Measurements from ENCODE around the gene LPO. TPM values are rescaled to one million over a fixed set of nuclear protein-coding genes. Genes with fewer than 3 reads are reported as not detected.

The LPO gene
- total RNA-seq, 1 experiment from 2014 or later: not detected

- Histone ChIP-seq H3K27me3 (ENCODE audit: control insufficient read depth, insufficient read depth, low read length) (no peaks in the 10 kb centered on the region), H3K4me1 (ENCODE audit: control insufficient read depth, insufficient read depth, low read length) (no peaks in the 10 kb centered on the region), H3K36me3 (ENCODE audit: control insufficient read depth, insufficient read depth, low read length) (no peaks in the 10 kb centered on the region), H3K27ac (ENCODE audit: low read length) (no peak overlapping the region), H3K9me3 (ENCODE audit: control insufficient read depth, insufficient read depth, low read depth, low read length) (no peaks in the 10 kb centered on the region), H3K4me3 (ENCODE audit: low read depth in 2 of 2, low read length in 2 of 2) (no peak overlapping the region)
- DNase-seq (ENCODE audit: low read depth, low spot score) (no peak), ATAC-seq (no peak)
- CTCF ChIA-PET: interaction anchor here (0.5 kb wide), 1 partner anchor 10 kb away, joined by 3 read pairs; no protein-coding TSS in a partner anchor
- in situ Hi-C loops (cut with HindIII; ENCODE audit: low pct_unique_long_range_greater_than_20kb, low sequenced_read_pairs) (no loop called here), intact Hi-C loops (cut with micrococcal nuclease; ENCODE audit: unreplicated experiment) (no loop called here)
- no TSS peak for BruUV-seq (replicated peaks)
- TF ChIP-seq REST (IDR thresholded peaks at IDR 0.05; ENCODE audit: insufficient read depth in 1 of 2, low read depth in 2 of 2, low read length in 1 of 2): no peak
- TF ChIP-seq CTCF (IDR thresholded peaks at IDR 0.05): no peak
- TF ChIP-seq POLR2AphosphoS5 (IDR thresholded peaks at IDR 0.05; ENCODE audit: low read depth, low read length): no peak
- TF ChIP-seq SIN3A (IDR thresholded peaks at IDR 0.05; ENCODE audit: borderline replicate concordance, insufficient read depth, low read depth, low read length): no peak
- no peak for TF ChIP-seq TCF7L2 (IDR thresholded peaks at IDR 0.05; ENCODE audit: low read depth, low read length)
- POLR2A ChIA-PET: no interaction called here
These were observed 69.2 kb downstream of the LPO start for GRCh38 chr17:58307468-58308172.

GRCh38 chr17:58308173-58308984 lies 70.0 kb downstream of the LPO start:
- DNase-seq (ENCODE audit: low read depth, low spot score) (no peak), ATAC-seq (peak; percentile 61)
- Histone ChIP-seq H3K36me3 (ENCODE audit: control insufficient read depth, insufficient read depth, low read length) (no peaks in the 10 kb centered on the region), H3K4me1 (ENCODE audit: control insufficient read depth, insufficient read depth, low read length) (no peaks in the 10 kb centered on the region), H3K4me3 (ENCODE audit: low read depth in 2 of 2, low read length in 2 of 2) (no peak overlapping the region), H3K27ac (ENCODE audit: low read length) (no peak overlapping the region), H3K9me3 (ENCODE audit: control insufficient read depth, insufficient read depth, low read depth, low read length) (no peaks in the 10 kb centered on the region), H3K27me3 (ENCODE audit: control insufficient read depth, insufficient read depth, low read length) (no peaks in the 10 kb centered on the region)
- POLR2A ChIA-PET: no interaction called here
- in situ Hi-C loops (cut with HindIII; ENCODE audit: low pct_unique_long_range_greater_than_20kb, low sequenced_read_pairs): no loop called here
- TF ChIP-seq TCF7L2 (IDR thresholded peaks at IDR 0.05; ENCODE audit: low read depth, low read length) (no peak), POLR2AphosphoS5 (IDR thresholded peaks at IDR 0.05; ENCODE audit: low read depth, low read length) (no peak), CTCF (IDR thresholded peaks at IDR 0.05) (peak; percentile 62), REST (IDR thresholded peaks at IDR 0.05; ENCODE audit: insufficient read depth in 1 of 2, low read depth in 2 of 2, low read length in 1 of 2) (no peak), SIN3A (IDR thresholded peaks at IDR 0.05; ENCODE audit: borderline replicate concordance, insufficient read depth, low read depth, low read length) (no peak)
- CTCF ChIA-PET: interaction anchor here (0.5 kb wide), 1 partner anchor 9 kb away, joined by 3 read pairs; no protein-coding TSS in a partner anchor
- no TSS peak for BruUV-seq (replicated peaks)
- intact Hi-C loops (cut with micrococcal nuclease; ENCODE audit: unreplicated experiment): no loop called here

Data from Panc1 (cell line).